GM18505 (cell line): ENCODE results near the gene SLU7.

Experiments
- ATAC-seq: cut with Tn5 transposase; IDR thresholded peaks from one replicate; pipeline ENCODE4 v1.9.1; 2021; ENCODE audit not compliant: unreplicated experiment
- POLR2A ChIP-seq: IDR thresholded peaks from 4 replicates; pipeline ENCODE4 v1.6.1; 2011; ENCODE audit warnings: borderline replicate concordance; ENCODE audit not compliant: insufficient read depth, insufficient read length; ENCODE audit errors: extremely low read depth

The SLU7 gene

GRCh38 chr5:160419458-160420330, 813 bp upstream of the SLU7 start:
- no peak for ATAC-seq
- no peak for TF ChIP-seq POLR2A

GRCh38 chr5:160399402-160400353, 19.2 kb downstream of the SLU7 start, which contains the start of gene FAM200C:
Gene FAM200C (minus strand): TSS chr5:160400054. CDS start chr5:160395490, 4,564 bp downstream.
- TF ChIP-seq POLR2A, result peak; percentile 87
- peak; percentile 82 for ATAC-seq

- no peak for TF ChIP-seq POLR2A
- ATAC-seq, result no peak
Observed at GRCh38 chr5:160398806-160399205, 20.1 kb downstream of the SLU7 start.

- no peak for TF ChIP-seq POLR2A
- ATAC-seq, result no peak
Observed at GRCh38 chr5:160397492-160397891, 21.4 kb downstream of the SLU7 start.

- no peak for ATAC-seq
- TF ChIP-seq POLR2A, result no peak
Observed at GRCh38 chr5:160395111-160395510, 23.8 kb downstream of the SLU7 start.

GRCh38 chr5:160390787-160391696, 27.8 kb downstream of the SLU7 start:
- no peak for TF ChIP-seq POLR2A
- ATAC-seq, result no peak

GRCh38 chr5:160387445-160387844, 31.4 kb downstream of the SLU7 start:
- TF ChIP-seq POLR2A, result no peak
- no peak for ATAC-seq

GRCh38 chr5:160385496-160385895, 33.4 kb downstream of the SLU7 start:
- TF ChIP-seq POLR2A, result no peak
- no peak for ATAC-seq

- no peak for ATAC-seq
- TF ChIP-seq POLR2A, result no peak
Observed at GRCh38 chr5:160384681-160385080, 34.2 kb downstream of the SLU7 start.

GRCh38 chr5:160382346-160382745, 36.5 kb downstream of the SLU7 start:
- ATAC-seq, result no peak
- no peak for TF ChIP-seq POLR2A

GRCh38 chr5:160380041-160380440, 38.8 kb downstream of the SLU7 start:
- ATAC-seq, result no peak
- TF ChIP-seq POLR2A, result no peak

- no peak for TF ChIP-seq POLR2A
- ATAC-seq, result no peak
Observed at GRCh38 chr5:160379511-160379910, 39.4 kb downstream of the SLU7 start.
